CD1c-positive myeloid dendritic cell (primary cell): Measurements from ENCODE around the gene RAI2.

Experiments
- DNase-seq: peaks from one replicate; pipeline ENCODE4 v3.0.0-alpha.2; 2016; ENCODE audit errors: extremely low spot score

Gene RAI2

DNA sequence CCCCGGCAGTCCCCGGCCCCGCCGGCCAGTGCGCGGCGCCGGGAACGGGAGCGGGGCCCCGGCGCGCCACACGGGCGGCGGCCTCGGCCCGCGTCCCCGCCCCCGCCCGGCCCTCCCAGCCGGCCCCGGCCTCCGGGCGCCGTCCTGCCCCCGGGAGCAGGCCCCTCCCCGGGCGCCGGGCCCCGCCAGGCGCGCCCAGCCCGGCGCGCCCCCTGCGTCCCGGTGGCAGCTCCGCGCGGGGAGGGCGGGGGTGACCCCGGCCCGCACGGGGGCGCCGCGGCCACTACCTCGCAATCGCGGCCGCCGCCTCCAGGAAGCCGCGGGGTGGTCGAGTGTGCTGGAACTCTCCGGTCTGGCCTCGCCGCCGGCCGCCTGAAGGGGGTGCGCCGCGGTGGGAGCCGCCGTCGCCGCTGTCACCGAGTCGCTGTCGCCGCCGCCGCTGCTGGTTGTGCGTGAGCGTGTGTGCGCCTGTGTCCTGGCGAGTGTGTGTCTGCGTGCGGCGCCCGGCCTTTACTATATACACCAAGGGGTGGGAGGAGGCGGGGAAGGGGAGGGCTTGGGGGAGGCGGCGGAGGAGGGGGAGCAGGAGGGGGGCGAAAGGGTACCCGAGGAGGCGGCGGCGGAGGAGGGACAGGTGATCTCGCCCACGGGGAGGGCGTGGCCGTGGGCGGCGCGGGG lies at the start of gene RAI2:
Gene RAI2 (minus strand): TSS at position 488 of the 678 bp plus-strand sequence. CDS start 59,288 bp downstream, outside the sequence.
- DNase-seq = no peak

DNA sequence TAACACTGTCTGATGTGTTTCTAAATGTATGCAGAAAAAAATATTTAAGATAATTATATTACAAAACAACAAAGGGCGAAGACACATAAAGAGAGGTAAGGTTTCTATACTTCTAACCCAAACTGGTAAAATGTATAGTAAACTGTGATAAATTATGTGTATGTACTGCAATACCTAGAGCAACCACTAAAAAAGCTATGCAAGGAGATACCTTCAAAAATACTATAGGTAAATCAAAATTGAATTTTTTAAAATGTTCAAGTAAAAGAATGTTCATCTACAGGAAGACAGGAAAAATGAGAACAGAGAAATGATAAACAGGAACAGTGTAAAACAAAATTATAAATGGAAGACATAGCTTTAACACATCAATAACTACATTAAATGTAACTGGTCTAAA lies 27.3 kb upstream of the RAI2 start:
- DNase-seq = no peak

DNA sequence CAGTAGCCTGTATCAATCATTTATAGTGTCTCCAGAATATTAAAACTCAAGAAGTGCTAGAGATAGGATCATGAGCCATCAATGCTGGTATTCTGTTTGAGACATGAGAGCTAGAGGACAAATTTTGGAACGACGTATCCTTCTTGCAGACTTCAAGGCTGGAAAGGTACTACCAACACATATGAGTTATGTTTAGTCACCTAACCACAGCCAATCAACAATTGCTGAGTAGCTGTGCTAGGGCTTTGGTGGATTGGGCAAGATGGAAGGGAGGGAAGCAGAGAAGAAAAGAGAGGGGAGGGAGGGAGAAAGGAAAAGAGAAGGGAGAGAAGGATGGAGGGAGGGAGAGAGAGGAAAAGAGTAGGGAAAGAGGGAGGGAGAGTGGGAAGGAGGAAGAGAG lies 21.6 kb upstream of the RAI2 start:
- DNase-seq = no peak

DNA sequence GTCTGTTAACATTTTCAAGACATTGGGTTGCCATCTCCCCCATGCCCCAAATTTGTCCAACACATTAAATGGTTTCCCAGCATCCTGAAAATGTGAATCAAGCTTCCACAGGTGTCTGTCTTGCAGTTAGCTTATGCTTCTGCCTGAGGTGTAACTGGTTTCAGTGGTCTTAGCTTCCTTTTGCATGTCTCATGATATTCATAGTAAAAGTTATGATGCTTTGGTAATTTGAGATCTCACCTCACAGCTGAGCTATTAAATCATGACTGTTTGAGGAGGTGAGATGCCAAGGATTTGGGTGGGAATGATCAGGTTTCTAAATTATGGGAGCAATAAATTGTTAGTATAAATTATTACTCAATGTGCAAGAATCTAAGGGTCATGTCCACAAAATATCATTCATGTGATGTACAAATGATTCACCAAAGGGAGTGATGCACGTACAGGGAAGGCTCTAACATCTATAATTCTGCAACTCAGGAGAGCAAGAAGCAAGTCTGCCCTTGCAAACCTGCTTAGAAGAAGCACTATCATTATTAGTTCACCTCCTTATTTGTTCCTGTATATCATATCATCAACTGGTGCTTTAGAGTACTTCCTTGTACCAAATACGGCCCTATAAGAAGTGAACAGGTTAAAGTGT lies 17.1 kb upstream of the RAI2 start:
- DNase-seq = no peak

DNA sequence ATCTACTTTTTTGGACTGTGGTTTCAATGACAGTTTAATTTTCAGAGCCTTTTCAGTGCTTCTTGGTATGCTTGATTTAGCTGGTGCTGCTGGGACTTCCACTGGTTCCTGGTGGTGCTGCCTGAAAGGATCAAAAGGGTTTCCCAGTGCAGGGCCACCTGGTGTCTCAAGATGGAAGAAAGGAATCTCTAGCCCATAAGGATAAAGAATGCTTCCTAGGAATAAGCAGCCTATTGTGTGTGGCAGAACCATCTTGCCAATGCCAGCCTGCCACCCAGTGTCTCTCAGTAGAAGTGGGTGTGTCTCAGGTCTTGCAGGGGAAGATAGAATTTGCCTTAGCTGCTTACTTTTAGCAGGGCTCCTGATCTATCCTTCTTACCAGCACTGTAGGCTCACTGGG lies 15.0 kb upstream of the RAI2 start:
- DNase-seq = no peak

DNA sequence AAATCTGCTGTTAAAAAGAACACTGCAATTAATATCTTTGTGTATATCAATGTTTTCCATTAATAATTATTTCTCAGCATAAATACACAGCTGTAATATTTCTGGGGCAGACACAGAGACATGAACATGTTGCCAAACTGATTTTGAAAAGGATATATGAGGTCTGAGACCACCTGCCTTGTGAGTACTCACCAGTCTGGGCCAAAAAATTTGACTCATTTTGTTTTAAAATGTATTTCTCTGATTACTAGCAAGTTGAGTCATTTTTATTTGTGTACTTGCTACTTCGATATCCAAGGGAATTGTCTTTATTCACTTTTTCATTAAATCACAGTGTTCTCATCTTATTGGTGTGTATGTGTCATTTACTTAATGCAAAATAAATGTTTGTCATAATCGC lies 8.5 kb upstream of the RAI2 start:
- no peak for DNase-seq

DNA sequence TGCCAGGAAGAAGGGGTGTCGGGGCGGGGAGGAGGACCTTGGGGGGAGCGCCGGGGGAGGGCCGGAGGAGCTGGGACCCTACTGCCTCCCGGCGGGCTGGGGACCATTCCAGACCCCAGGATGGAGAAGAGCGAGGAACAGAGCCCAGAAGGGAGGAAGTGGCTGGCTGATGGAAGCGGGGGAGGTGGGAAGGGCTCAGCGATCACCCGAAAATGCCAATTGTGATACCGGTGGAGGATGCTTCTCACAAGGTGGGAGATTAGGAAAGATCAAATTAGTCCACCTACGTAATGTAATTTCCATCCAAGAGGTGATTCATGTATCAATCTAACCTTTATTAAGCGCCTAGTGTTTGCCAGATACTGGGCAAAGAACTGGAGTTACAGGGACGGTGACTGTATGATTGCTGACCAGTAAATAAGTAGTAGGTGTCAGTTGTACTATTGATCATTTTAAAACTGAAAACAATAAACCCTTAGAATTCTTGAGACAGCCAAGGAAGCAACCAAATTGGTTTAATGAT lies 452 bp upstream of the RAI2 start:
- no peak for DNase-seq

DNA sequence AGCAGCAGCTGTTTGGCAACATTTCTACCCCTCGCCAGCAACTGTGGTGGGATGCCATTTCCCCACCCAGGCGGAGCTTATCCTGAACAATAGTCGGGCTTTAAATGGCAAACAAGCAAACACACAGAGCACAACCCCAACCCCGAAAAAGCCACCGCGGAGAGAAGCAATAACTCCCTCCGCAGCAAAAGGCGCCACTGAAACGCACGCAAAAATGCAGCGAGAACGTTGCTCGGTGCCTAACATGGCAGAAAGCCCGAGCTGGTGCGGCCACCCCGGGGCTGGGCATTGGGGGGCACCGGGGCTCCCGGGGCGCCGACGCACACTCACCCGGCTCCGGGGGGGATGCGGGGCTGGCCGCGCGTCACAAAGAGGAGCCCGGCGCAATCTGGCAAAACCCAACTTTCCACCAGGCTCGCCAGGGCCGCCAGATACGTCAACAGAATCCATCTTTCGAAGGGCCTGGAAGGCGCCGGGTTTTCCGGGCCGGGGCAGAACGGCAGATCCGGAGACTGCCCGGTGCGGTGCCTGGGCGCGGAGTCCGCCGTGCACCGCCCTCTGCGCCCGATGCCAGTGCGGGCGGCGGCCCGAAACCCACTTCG lies 818 bp downstream of the RAI2 start:
- DNase-seq = no peak

DNA sequence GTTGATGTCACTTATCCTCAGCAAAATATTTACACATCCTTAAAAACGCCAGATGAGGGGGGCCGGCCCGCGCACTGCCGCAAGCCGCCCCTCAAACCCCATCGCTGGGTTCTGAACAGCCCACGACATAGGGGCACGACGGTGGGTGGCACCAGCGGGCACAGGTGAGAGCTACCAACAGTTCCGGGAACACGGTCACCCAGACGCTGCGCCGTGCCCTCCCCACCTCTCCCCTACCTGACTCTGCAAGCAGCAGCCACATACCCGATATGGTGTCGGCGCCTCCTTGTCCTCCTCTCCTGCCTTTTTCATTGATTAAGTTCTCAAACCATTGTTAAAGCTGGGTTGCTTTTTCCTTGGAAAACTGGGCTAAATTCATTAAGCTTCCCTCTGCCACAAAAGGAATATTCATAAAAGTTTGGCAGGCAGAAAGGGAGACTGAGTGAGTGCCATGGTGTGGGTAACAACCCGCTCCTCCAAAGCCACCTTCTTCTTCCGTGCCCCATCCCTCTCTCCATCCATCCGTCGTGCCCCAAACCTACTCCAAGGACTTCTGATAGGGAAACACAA lies 1.4 kb downstream of the RAI2 start:
- no peak for DNase-seq

DNA sequence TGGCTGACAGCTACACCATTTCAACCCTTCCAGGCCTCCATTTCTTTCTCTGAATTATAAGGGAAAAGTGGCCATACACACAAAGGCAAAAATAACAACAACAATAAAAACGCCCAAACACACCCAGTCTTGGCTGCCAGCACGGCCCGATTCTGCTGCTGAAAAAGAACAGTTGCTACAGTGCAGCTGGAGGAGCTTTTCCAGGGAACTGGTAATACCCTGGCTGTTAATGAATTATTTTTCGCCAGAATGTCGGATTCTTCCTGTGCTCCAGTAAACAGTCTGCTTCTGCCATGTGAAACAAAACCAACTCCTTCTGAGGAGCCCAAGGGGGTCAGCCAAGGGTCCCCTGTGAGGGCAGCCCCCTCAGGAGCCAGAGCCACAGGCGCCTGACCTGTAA lies 6.6 kb downstream of the RAI2 start:
- no peak for DNase-seq

DNA sequence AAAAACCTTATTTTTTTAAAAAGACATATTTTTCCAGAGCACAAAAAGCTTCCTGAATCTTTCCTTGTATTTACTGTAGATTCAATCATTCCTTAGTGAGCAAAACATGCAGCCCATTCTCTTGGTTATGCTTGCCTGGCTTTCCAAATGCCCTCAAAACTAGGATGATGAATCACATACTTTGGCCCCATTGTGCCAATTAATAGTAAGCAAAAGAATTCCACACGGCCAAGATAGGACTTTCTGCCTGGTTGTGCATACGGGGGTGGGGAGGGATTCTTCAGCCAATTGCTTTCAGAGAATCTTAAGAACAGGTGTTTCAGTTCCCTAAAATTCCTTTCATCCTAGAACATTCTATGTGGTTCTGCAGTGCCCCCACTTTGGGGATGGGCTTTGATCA lies 7.0 kb downstream of the RAI2 start:
- no peak for DNase-seq

DNA sequence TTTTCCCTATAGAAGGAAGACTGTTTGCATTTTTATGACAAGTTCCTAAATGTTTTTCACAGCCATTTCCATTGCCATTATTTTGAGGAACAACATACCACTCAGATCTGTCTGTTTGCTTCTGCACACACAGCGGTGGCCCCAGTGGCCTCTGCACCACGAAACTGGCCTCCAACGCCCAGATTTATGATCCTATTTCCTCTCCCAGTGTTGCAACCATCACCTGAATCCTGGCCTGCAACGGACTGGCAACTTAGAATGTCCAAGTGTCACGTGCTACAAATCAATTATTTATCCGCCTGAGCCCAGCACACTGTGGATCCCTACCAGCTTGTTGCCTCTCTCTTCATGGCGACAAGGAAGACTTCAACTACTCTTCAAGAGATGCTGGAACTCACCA lies 9.2 kb downstream of the RAI2 start:
- no peak for DNase-seq

DNA sequence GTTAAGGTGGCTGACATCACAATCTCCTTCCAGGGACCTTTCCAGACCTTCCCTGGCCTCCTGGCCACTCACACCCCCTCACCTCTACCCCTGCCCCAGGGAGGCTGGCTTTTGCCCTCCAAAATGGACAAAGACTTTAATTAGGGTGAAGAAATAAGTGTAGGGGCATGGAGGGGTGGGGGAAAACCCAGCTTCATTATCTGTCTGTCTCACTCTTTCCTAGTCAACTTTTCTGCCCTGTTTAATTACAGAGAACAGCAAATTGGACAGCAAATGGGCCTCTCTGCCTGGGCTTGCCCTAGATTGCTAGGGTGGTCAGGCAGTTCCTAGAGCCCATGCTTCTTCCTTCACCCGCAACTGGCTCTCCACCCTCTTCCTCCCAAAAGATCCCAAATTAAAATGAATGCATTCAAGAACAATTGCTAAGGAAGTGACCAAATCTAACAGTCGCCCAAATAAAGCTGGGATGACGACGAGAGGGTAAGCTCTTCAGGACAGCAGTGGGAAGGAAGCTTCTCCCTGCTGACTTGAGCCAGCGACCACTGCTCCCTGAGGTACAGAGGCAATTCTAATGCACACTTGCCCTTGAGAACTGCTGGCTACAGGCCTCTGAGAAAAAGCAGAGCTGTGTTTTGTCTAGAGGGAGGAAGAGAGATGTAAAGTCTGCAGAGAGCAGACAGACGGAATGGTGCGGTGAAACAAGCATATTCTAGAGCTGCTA lies 12.4 kb downstream of the RAI2 start:
- DNase-seq = no peak

DNA sequence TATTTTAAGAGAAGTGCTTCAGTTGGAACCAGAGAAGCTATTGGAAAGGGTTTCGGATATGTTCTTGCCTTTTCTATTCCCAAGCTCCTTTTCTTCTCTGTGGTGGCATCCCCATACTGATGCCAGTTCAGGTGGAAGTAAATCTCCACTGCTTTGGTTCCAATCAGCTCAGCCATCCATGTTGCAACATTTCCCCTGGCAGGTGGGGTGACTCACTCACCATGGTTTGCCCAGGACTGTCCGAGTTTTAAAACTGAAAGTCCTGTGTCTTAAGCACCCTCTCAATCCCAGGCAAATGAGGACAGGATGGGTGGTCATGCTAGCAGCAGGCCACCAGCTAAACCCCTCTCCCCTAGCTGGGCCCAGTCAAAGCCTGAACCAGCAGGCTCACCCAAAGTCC lies 15.1 kb downstream of the RAI2 start:
- no peak for DNase-seq

DNA sequence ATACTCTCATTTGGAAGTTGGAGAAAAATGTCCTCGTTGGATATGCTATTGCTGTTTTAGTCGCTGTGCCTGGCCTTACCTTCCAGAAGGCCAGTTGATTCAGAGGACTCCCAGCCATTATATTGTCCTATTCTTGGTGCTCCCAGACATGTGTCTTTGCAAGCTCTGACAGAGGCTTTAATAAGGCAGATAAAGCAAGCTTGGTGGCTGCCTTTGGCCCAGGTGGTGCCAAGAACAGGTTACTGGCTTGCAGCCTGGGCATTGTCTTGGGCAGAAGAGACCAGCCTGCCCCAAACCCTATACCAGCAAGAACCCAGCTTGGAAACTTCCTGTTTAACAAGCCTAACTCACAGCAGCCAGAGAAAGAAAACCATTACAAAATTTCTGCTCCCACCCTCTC lies 16.9 kb downstream of the RAI2 start:
- no peak for DNase-seq

DNA sequence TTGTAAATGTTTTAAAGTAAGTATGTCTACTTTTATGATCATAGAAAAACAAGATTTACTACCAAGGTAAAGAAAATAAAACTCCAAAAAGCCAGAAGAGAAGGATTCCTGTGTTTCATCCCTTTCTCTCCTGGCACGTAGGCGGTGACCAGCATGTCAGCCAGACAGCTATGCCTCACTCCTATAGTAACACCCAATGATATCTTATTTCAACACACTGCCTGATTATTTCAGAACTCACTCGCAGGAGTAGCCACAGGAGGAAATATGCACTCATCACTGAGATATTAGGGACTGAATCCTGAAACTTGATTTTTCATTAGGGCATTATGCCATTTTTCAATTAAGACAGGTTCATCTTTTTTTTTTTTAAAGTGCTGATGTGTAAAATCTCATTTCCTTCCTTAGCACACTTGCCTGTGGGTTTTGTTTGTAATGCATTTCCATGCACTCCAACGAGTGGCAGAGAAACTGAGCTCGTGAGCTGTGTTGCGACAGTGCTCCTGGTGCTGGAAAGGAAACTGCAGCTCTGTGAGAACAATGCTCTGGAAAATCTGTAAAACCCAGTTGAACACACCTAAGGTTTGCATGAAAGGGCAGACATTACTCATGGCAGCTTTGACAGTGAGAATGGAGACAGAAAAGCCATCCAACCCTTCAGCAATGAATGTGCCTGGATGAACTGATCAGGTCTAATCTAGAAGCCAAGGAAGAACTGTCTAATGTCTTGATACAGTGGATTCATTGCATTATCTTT lies 18.2 kb downstream of the RAI2 start:
- DNase-seq = no peak

DNA sequence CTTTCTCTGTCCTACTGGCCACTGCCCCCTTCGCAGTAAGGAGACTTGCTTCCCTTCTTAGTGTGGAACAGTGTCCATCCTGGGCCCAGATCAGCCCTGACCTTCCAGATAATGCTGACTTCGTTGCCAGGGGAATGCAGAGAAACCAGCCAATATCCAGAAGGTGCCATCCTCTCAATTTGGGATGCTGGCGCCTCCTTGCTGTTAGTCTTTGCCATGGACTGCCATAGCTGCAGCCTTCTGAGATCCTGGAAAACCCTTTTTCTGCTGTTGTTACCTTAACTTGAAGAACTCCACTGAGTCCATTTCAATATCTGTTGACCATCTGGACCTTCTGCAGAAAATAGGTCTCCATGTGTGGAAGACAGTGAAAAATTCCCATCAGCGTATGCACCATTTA lies 21.8 kb downstream of the RAI2 start:
- DNase-seq = no peak

DNA sequence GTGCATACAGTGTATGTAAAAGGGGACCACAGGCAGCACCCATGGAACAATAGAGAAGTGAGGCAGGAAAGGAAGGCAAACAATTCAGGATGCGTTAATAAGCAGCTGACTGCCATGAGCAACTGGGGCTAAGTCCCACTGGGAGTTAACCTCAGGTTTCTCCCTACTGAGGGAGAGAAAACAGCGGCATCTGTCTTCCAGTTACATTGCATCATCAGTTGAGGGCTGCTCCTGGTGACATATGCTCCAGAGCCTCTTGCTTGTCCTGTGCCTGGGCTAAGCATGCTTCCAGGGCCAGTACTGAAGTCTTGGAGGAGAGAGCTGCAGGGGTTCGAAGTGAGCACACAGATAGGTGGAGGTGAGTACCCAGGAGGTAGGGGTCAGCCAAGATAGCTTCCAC lies 24.3 kb downstream of the RAI2 start:
- no peak for DNase-seq

DNA sequence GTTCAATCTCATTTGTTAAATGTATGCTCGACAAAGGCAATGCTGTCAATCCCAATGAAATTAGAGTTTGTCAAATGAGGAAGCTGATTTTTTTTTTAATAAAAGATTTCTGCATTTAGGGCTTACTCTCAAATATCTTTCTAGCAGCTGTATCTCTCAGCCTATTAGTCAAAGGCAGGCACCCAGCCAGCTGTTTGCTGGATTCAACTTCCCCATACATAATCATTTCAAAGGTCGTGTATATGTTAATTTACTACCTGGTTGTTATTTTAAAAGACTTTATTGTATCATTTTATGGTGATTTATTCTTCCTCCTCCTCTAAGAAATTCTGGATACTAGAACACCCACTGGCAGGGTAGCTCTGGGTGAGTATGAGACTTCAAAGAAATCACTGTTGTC lies 27.1 kb downstream of the RAI2 start:
- DNase-seq = no peak

DNA sequence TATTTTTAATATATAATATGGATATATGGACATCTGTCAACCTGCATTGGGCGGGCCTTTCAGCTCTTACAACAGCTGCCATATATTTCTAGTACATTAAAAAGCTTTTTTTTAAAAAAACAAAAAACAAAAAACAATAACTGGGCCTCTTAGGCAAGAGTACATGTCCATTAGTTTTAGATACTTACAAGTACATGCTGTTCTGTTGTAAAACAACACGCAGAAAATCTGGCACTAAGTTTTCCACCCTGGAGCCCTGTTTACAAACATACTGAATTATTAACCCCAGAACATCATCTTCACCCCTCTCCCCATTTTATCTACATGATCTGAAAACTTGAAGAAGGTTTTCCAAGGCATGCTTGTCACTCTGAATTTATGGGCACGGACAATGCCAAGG lies 29.8 kb downstream of the RAI2 start:
- DNase-seq = no peak

DNA sequence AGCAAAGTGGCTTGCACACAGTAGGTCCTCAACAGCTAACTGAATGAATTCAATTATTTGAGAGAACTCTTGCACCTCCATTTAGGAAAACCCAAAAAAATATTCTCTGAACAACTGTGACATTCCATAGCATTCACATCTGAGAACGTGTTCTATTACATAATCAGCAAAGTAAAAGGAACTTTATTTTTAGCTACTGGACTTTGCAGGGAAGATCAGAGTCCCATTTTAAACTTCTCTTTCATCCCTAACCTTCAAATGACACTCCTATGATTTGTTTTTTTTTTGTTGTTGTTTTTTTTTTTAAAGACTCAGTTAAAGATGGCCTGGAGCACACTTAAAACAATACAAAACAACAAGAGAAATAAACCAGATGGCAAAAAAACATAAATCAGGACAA lies 30.9 kb downstream of the RAI2 start:
- no peak for DNase-seq

DNA sequence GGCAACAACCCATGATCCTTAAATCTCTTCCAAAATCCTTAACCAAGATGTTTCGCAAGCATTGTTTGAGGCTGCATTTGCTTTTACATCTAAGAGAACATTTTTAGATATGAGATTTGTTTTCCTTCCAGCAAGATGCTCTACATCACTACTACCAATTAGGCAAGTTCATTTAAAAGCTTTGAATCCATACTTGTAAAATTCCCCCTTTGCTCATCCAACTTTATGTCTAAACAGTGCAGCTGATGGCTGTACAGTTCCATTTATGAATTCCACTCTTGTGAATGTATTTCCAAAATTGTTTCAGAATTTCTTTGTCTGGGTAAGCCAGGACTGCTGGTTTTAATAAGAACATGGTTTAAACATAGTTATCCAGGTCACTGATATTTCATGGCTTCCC lies 31.5 kb downstream of the RAI2 start:
- DNase-seq = no peak
